HPDE6-E6E7 (cell line): ENCODE results near the gene CCDC146.
A peak's percentile ranks its signal among the peaks of the same experiment; 100 is the strongest.
"Not testable (repeated sequence)": the region's sequence is repeated elsewhere in the genome, so short reads cannot be mapped to it uniquely, and the experiment has no call there.

ENCODE experiments used
- DNase-seq: peaks from one replicate; pipeline ENCODE4 v3.0.0; 2011; ENCODE audit warnings: missing footprints; ENCODE audit errors: extremely low spot score

The CCDC146 gene

GRCh38 chr7:77121860-77122681 is at the start of gene CCDC146:
Gene CCDC146 (plus strand): TSS chr7:77122615. CDS start chr7:77167669, 45,054 bp downstream.
- DNase-seq = peak; percentile 64

GRCh38 chr7:77074786-77075396 is 47.5 kb upstream of the CCDC146 start:
- not testable (repeated sequence) for DNase-seq

- DNase-seq = not testable (repeated sequence)
These were observed 45.4 kb upstream of the CCDC146 start for GRCh38 chr7:77077060-77077459.

- not testable (repeated sequence) for DNase-seq
These were observed 43.3 kb upstream of the CCDC146 start for GRCh38 chr7:77079112-77079511.

GRCh38 chr7:77079624-77080023 is 42.8 kb upstream of the CCDC146 start:
- DNase-seq = not testable (repeated sequence)

- DNase-seq = not testable (repeated sequence)
These were observed 42.2 kb upstream of the CCDC146 start for GRCh38 chr7:77080236-77080635.

- not testable (repeated sequence) for DNase-seq
These were observed 40.2 kb upstream of the CCDC146 start for GRCh38 chr7:77082192-77082591.

- not testable (repeated sequence) for DNase-seq
These were observed 30.1 kb upstream of the CCDC146 start for GRCh38 chr7:77092301-77092700.

- not testable (repeated sequence) for DNase-seq
These were observed 21.9 kb upstream of the CCDC146 start for GRCh38 chr7:77100501-77100900.

GRCh38 chr7:77101187-77101586 is 21.2 kb upstream of the CCDC146 start:
- not testable (repeated sequence) for DNase-seq

GRCh38 chr7:77102671-77103070 is 19.7 kb upstream of the CCDC146 start:
- DNase-seq = not testable (repeated sequence)

GRCh38 chr7:77105904-77106303 is 16.5 kb upstream of the CCDC146 start:
- DNase-seq = not testable (repeated sequence)

- not testable (repeated sequence) for DNase-seq
These were observed 14.8 kb upstream of the CCDC146 start for GRCh38 chr7:77107659-77108058.

GRCh38 chr7:77108362-77108761 is 14.1 kb upstream of the CCDC146 start:
- not testable (repeated sequence) for DNase-seq

- not testable (repeated sequence) for DNase-seq
These were observed 9.6 kb upstream of the CCDC146 start for GRCh38 chr7:77112719-77113306.

- not testable (repeated sequence) for DNase-seq
These were observed 3.1 kb downstream of the CCDC146 start for GRCh38 chr7:77125486-77125885.

GRCh38 chr7:77127009-77127408 is 4.6 kb downstream of the CCDC146 start:
- DNase-seq = not testable (repeated sequence)

- not testable (repeated sequence) for DNase-seq
These were observed 6.4 kb downstream of the CCDC146 start for GRCh38 chr7:77128582-77129410.

GRCh38 chr7:77131781-77132180 is 9.4 kb downstream of the CCDC146 start:
- not testable (repeated sequence) for DNase-seq

GRCh38 chr7:77138668-77139067 is 16.3 kb downstream of the CCDC146 start:
- DNase-seq = not testable (repeated sequence)

- DNase-seq = not testable (repeated sequence)
These were observed 17.9 kb downstream of the CCDC146 start for GRCh38 chr7:77140291-77140690.
